Activated CD4-positive, alpha-beta T cell treated with anti-CD3 and anti-CD28 coated beads for 1 hour (primary cell): ENCODE data around the gene CPSF4.
A peak's percentile ranks its signal among the peaks of the same experiment; 100 is the strongest.
"Not testable (repeated sequence)": the region's sequence is repeated elsewhere in the genome, so short reads cannot be mapped to it uniquely, and the experiment has no call there.

Experiments used
- DNase-seq: peaks from one replicate; pipeline ENCODE4 v3.0.0-alpha.2; 2020

Gene CPSF4

DNA sequence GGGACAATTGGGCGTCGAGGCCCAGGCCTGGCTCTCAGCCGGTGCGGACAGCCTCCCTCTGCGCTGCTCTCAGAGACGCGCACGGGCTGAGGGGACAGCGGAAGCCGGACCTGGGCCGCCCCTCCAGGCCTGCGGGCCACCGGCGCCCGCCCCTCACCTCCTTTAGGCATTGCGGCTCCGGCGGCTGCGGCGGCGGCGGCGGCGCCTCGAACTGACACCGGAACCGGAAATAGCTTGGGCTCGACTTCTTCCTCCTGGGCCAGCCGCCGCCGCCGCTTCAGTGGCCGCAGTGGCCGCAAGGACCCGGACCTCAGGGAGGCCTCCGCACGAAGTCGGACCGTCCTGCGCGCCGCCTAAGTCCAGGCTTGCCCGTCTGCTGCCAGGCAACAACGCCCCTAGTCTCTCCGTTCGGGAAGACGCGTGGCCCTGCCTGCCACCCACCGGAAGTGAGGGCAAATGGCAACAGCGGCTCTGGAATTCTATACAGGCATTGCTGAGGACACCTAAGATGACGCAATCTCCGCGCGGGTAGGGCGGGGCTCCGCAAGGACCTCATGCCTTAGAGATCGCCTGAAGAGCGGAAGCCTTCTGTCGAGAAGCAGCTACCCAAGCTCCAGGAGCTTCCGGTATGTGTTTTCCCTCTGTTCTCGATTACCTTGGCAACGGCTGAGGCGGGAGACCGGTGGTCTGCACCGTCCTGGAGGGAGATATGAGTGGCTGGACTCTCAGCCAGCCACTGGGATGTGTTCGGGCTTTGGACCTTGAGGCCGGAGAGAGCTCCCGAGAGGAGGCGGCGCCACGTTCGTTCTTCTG lies 30.2 kb upstream of the CPSF4 start, which contains the start of the genes BUD31 and PDAP1:
TSS of gene BUD31 (plus strand) at position 591 of the 813 bp plus-strand sequence. CDS start 2,124 bp downstream, outside the sequence.
TSS of gene PDAP1 (minus strand) at position 219 of the 813 bp plus-strand sequence. CDS start at position 170, 49 bp downstream.
- DNase-seq: peak; percentile 93

DNA sequence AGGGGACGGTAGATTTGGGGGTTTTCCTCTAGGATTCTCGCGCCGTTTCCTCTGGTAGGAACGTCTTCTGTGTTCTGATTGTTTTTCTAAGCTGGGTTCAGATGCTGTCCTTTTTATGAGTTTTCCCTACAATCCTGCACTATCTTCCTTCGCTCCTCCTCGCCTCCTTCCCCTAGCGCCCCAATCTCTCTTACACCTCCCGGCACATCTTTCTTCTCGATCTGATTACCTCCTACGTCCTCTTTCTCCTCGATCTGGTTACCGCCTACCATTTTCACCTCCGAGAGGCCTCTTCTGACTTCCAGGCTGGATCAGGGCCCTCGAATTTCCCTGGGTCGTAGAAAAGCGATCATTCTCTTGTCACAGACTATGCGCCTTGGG lies 29.6 kb upstream of the CPSF4 start:
- no peak for DNase-seq

DNA sequence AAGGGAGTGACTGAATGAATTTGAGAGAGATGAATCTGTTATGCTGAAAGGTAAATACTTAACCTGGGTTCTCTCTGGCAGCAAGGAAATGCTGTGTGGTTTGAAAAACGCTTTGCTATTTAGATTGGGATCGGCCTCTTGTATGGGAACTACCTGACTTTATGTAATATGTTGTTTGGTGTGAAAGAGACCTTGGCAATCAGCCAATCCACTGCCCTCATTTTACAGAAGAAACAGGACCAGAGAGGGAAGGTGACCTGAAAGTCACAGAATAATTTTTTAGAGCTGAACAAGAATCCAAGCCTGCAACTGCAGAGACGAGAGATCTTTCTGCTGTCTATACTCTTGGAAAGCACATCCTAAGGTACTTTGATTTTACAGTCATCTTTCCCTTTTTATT lies 28.9 kb upstream of the CPSF4 start:
- DNase-seq: no peak

DNA sequence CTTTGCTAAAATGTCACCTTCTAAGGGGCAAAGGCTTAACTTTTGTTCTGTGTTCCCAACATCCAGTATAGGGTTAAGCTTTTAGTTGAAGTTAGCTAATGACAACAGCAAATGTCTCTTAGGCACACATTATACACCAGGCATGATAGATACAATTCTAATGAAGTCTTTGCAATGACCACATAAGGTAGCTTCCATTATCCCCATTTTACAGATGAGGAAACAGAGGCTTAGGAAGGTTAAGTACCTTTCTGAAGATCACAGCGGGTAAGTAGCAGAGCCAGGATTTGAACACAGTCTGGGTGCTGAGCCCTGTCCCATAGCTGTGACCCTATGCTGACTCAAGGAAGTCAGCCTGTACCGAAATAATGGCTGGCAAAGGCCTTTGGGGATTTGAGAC lies 28.1 kb upstream of the CPSF4 start:
- DNase-seq: no peak

DNA sequence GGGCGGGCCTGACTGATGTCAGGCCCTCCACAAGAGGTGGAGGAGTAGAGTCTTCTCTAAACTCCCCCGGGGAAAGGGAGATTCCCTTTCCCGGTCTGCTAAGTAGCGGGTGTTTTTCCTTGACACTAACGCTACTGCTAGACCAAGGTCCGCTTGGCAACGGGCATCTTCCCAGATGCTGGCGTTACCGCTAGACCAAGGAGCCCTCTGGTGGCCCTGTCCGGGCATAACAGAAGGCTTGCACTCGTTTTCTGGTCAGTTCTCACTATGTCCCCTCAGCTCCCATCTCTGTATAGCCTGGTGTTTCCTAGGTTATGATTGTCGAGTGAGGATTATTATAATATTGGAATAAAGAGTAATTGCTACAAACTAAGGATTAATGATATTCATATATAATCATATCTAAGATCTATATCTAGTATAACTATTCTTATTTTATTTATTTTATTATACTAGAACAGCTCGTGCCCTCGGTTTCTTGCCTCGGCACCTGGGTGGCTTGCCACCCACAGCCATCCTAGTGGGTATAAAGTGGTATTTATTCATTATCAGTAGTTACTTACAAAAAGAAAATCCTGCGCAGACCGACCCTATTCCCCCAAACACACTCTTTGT lies 23.1 kb upstream of the CPSF4 start:
- not testable (repeated sequence) for DNase-seq

GRCh38 chr7:99418260-99418659 lies 20.5 kb upstream of the CPSF4 start:
- DNase-seq: no peak

DNA sequence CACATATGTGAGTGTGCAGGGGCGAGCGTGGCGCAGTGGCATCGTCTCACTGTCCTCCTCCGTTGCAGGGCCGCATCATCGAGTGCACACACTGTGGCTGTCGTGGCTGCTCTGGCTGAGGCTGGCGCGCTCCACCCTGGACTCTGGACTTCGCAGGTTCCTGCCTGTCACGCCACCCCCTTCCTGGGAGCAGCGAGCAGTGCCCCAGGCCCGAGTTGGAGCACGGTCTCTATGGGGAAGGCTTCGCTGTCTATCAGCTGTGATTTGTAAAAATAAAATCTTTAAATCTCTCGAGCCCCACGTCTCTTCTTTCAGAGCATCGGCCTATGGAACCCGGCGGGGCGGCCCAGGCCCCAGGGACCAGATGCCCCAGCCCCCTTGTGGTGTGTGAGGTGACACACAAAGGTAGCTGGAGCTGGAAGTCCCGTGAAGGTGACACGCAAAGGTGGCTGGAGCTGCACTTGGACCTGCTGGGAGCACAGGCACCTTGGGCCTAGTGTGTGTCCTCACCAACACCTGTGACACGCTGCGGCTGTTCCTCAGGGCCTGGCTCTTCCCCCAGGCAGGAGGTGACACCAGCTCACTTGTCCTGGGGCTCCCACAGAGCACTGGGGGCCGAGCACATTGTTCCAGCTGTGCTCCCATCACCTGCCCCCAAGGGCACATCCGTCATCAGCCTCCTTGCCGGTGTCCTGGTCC lies 19.3 kb upstream of the CPSF4 start:
- DNase-seq: no peak

- DNase-seq: no peak
These were observed 18.5 kb upstream of the CPSF4 start for GRCh38 chr7:99420213-99420612.

- DNase-seq: no peak
These were observed 17.8 kb upstream of the CPSF4 start for GRCh38 chr7:99420986-99421385.

DNA sequence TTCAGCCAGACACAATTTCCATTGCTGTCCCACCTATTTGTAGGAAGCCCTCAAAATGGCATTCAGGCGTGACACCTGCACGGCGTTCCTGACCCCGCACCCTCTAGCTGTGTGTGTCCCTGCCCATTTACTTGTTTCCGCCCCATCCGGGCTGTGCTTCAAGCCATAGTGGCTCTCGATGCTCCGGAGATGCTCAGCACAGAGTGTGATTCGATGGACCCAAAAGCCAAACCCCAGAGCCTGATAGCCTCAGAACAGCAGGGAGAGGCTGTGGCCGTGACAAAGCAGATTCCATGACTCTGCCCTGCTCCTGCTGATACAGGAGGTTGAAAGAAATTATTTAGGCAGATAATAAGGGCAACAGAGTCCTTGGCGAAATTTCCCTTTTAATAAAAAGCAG lies 16.6 kb upstream of the CPSF4 start:
- DNase-seq: no peak

- no peak for DNase-seq
These were observed 16.1 kb upstream of the CPSF4 start for GRCh38 chr7:99422625-99423024.

DNA sequence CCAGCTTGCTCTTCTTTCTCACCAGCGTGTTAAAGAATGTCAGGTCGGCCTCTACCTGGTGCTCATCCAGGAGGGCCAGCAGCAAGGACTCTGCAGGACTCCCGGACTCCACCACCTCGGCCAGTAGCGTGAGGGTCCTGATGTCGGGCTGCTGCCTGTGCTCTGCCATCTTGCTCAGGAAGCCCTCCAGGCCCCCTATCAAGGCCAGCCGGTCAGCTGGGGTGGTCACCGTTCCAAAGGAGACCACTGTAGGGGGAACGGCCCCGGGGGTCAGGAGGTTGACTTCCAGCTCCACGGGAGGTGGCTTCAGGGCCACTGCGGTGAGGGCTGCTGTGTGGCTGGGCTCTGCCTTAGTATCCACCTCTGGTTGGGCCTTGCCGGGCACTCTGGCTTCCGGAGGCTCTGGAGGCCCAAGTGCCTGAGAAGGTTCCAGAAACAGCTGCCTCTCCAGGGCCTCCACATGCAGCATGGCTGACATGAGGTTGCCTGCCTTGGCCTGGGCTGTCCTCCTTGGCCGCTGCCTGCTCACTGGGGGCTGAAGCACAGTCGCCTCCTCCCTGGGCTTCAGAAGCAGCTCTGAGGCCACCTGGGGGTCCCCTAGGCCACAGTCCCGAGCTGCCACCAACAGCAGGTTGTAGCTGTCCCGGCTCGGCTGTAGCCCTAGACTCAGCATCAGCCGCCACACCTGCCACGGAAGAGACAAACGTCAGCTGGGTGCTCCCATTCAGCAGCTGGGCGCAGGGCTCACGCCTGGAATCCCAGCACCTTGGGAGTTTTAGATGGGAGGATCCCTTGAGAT lies 13.6 kb upstream of the CPSF4 start:
- DNase-seq: no peak

GRCh38 chr7:99428972-99429566 lies 9.7 kb upstream of the CPSF4 start:
- no peak for DNase-seq

DNA sequence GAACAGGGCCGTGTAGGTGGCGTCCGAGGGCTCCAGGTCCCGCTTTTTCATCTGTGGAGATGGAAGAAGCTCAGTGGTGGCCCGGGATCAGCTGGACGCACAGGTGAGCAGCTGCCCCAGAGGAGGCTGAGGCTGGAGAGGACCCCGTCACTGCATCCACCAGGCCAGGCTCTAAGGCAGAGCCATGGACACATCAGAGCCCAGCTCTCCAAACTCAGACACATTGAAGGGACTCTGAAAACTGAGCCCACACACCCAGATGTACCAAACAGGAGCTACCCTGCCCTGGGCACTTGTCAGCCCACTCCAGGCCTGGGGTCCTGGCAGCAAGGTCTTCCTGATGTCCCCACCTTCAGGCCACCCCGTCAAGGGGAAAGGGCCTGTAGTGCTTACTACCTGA lies 9.0 kb upstream of the CPSF4 start:
- no peak for DNase-seq

- DNase-seq: not testable (repeated sequence)
These were observed 6.8 kb upstream of the CPSF4 start for GRCh38 chr7:99431756-99432540.

- no peak for DNase-seq
These were observed 5.6 kb upstream of the CPSF4 start for GRCh38 chr7:99433158-99433557.

DNA sequence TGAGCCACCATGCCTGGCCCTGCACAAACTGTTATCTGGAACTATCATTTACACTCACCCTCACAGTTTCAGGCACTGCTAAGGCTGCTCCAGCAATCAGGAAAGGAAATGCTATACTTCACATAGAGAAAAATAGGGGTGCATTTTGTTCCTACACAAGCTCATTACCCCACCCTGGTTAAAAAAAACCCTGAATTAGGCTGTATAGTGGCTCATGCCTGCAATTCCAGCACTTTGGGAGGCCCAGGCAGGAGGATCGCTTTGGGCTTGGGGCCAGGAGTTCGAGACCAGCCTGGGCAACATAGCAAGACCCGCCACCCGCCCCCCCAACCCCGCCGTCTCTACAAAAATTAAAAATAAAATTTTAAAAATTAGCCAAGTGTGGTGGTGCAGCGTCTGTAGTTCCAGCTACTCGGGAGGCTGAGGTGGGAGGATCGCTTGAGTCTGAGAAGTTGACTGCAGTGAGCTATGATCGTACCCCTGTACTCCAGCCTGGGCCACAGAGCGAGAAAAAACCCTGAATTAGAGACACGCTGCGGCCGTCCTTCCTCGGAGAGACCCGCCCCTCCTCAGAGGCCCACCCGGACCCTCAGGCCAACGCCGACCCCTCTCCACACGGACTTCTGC lies 684 bp upstream of the CPSF4 start:
- no peak for DNase-seq

DNA sequence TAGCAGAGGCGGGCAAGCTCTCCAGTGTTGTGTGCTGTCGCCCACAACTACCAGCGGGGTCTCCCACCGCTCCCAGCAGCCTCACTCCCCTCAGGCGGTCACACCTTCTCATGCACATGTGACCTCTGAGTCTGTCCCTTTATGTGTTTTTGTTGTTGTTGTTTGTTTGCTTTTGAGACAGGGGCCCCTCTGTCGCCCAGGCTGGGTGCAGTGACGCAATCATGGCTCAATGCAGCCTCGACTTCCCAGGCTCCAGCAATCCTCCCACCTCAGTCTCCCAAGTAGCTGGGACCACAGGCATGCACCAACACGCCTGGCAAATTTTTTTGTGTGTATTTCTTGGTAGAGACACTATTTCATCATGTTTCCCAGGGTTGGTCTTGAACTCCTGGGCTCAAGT lies 1.5 kb downstream of the CPSF4 start:
- no peak for DNase-seq

DNA sequence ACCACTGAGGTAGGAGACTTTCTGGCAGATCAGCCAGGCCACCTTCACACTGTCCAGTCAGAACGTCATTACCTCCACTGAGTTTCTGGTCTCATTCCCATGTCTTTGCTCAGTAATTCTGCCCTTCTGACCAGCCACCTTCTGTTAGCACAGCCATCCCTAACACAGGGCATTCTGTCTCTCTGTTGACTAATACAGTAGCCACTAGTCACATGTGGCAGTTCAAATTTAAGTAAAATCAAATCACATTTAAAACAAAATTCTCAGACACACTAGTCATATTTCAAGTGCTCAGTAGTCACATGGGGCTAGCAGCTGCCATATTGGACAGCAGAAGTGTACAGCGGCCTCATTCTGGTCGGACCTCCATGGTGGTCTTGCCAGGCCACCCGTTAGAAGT lies 7.4 kb downstream of the CPSF4 start:
- no peak for DNase-seq

DNA sequence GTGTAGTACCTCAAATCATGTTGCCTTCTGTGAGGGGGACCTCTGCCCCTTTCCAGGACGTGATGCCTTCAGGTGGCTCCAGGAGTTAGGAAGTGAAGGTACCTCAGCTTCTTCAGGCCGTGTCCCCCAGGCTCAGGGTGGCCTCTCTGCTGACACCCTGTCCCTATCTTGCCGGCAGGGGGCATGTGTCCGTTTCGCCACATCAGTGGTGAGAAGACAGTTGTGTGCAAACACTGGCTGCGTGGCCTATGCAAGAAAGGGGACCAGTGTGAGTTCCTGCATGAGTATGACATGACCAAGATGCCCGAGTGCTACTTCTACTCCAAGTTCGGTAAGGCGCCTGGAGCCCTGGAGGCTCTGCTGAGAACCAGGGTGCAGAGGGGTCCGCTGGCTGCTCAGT lies 9.2 kb downstream of the CPSF4 start:
- DNase-seq: no peak

- no peak for DNase-seq
These were observed 10.1 kb downstream of the CPSF4 start for GRCh38 chr7:99448855-99449254.
